ENCODE measurements around the gene ALS2CL. TPM values are rescaled to one million over a fixed set of nuclear protein-coding genes. Genes with fewer than 3 reads are reported as not detected.

ALS2CL gene
- total RNA-seq, 4 donors from 2014 or later = 3.7 to 30.6 (median 6.7) TPM

DNA sequence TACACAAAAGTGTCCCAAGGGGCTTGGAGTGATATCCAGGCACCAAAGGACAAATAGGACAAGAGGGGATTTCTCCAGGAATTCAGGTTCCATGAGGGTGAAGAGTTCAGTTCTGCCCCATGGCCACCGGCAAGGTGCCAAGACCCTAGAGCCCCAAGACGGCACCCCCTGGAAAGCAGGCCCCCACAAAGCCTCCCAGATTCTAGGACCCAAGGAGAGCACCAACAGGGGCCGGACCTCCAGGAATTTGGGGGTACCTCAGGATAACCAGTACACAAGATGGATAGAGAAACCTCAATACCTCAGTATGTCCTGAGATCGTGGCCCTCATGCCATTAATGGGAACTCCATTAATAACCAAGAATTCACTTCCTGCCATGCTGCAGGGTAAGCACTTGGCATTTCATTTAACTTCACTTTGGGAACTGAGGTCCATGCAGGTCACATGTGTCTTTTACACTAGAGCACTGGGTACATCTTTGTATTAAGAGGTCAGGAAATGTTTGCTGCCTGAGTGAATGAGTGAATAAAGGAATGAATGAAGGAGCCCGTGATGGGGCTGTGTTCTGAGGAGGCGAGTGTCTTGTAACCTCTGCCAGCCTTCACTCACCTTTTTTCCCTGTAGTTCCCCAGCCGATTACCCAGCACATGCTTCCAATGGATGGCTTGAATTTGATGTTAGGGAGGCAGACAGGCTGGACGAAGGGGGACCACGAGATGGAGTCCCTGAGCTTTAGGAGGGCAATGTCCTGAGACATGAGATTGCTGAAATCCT, 39.7 kb upstream of the ALS2CL start:
- DNase-seq (ENCODE audit: low spot score) (no peak), ATAC-seq (ENCODE audit: low FRiP score) (no peak)
- TF ChIP-seq, protein P1, sequence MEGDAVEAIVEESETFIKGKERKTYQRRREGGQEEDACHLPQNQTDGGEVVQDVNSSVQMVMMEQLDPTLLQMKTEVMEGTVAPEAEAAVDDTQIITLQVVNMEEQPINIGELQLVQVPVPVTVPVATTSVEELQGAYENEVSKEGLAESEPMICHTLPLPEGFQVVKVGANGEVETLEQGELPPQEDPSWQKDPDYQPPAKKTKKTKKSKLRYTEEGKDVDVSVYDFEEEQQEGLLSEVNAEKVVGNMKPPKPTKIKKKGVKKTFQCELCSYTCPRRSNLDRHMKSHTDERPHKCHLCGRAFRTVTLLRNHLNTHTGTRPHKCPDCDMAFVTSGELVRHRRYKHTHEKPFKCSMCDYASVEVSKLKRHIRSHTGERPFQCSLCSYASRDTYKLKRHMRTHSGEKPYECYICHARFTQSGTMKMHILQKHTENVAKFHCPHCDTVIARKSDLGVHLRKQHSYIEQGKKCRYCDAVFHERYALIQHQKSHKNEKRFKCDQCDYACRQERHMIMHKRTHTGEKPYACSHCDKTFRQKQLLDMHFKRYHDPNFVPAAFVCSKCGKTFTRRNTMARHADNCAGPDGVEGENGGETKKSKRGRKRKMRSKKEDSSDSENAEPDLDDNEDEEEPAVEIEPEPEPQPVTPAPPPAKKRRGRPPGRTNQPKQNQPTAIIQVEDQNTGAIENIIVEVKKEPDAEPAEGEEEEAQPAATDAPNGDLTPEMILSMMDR (IDR thresholded peaks at IDR 0.05) = no peak

DNA sequence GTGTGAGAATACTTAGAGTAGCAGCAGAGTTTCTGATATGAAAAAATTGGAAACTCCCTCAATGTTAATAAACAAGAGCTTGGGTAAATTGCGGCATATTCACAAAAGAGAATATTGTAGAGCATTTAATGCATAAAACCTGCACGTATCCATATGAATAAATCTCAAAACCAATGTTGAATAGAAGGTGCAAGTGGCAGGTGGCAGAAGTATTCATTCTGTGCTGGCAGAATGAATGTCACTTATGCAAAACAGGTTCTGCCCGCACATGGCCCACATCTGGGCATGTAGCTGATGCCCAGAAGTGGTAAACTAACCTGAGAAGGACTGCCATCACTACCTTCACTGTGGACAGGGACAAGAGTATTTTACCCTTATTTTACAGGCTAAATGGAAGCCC, 38.3 kb upstream of the ALS2CL start:
- ATAC-seq (ENCODE audit: low FRiP score) = no peak
- DNase-seq (ENCODE audit: low spot score) = no peak
- TF ChIP-seq, protein P1 (IDR thresholded peaks at IDR 0.05) = no peak

DNA sequence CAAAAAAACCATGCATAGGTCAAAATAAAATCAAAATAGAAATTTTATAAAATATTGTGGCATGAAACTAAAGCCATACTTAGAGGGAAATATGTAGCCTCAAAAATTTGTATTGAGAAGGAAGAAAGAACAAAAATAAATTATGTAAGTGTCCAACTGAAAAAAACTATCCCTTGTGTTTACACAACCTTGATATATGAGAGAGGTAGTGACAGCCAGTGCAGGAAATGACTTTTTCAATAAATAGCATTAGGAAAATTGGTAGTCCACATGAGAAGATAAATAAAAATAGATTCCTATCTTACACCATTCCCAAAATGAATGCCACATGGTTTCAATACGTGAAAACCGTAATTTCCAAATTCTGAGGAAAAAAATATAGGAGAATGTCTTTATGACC, 37.3 kb upstream of the ALS2CL start:
- ATAC-seq (ENCODE audit: low FRiP score) (no peak), DNase-seq (ENCODE audit: low spot score) (no peak)
- TF ChIP-seq, protein P1 (IDR thresholded peaks at IDR 0.05) = no peak

DNA sequence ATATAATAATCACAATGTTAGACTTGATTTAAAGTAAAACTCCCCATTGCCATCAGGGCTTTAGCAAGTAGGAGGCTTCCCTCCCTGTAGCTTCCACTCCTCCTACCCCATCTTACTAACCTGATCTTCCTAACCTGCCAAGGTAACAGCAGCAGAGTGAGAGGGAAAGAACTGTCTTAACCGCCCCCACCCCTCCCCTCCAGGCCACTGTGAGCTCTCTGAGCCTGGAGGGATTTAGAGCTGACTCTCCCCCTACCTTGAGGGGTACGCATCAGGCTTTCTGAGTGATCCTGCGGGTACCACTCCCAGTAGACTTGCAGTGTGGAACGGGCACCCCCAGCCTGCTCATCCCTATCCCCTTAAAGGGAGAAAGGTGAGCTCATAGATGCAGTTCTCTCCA, 35.6 kb upstream of the ALS2CL start:
- no peak for DNase-seq (ENCODE audit: low spot score)
- TF ChIP-seq, protein P1 (IDR thresholded peaks at IDR 0.05) = no peak
- ATAC-seq (ENCODE audit: low FRiP score) = no peak

DNA sequence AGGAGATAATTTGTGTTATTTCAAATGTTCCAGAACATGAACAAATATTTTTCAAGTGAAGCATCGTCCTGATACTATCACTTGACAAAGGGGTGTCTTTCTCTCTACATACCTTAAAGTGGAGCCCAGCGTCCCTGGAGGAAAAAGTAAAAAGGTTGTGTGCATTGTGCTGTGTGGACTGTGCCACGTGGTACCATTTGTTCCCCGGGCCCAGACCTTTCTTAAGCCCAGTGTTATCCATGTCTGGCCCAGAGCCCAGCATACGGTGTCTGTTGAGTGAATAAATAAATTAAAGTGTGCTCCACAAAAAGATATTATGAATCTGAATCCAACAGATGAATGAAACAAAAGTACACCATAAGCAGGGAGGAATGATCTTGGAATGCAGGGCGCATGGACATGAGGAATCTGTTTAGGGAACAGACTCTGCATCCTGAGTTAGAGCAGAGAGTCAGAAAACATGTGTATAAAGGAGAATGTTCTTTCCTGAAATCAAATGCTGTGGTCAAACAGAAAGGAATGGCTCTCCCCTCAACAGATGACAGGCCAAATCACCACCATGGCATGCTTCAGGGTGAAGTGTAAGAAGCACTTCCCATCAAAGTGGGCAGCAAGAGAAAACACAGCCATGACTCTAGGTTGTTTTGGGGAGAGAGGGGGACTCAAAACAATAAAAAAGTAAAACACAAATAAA, 32.3 kb upstream of the ALS2CL start:
- DNase-seq (ENCODE audit: low spot score) = no peak
- TF ChIP-seq, protein P1 (IDR thresholded peaks at IDR 0.05) = no peak
- ATAC-seq (ENCODE audit: low FRiP score) = no peak

DNA sequence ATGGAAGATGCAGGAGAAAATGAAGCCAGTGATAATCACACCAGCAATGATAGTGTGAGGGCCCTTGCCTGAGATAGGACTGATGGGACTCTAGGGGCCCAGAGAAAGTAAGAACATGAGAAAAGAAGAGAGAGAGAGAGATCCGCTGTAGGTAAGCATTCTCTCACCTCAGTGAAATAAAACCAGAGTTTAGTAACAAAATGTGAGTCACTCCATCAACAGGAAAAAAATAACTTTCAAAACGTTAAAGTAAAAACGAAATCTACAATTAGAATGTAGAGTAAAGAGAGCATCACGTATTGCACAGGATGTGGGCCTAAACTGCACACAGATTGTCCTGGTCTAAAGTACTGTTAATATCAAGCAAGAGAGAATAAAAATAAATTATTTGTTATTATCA, 30.9 kb upstream of the ALS2CL start:
- DNase-seq (ENCODE audit: low spot score) (no peak), ATAC-seq (ENCODE audit: low FRiP score) (no peak)
- TF ChIP-seq, protein P1 (IDR thresholded peaks at IDR 0.05) = no peak

DNA sequence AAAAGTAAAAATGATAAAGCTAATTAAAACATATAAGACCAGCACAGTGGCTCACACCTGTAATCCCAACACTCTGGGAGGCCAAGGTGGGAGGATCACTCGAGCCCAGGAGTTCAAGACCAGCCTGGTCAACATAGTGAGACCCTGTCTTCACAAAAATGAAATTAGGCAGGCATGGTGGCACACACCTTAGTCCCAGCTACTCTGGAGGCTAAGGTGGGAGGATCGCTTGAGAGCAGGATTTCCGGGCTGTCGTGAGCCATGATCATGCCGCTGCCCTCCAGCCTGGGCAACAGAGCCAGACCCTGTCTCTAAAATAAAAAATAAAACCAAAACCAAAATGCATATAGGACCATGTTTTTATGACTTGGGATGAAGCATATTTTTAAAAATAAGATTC, 29.0 kb upstream of the ALS2CL start:
- DNase-seq (ENCODE audit: low spot score) (no peak), ATAC-seq (ENCODE audit: low FRiP score) (no peak)
- TF ChIP-seq, protein P1 (IDR thresholded peaks at IDR 0.05) = no peak
